GM12865 (cell line): ENCODE measurements around the gene TBC1D8.

Experiments
- DNase-seq: peaks from one replicate; pipeline ENCODE4 v3.0.0; 2010; ENCODE audit warnings: low read depth
- H3K4me3 ChIP-seq: 2 replicates; pipeline ENCODE4 v1.5.1; 2011; ENCODE audit warnings: mild to moderate bottlenecking, low read depth, low read length, control low read depth
- CTCF ChIP-seq: IDR thresholded peaks from 2 replicates; pipeline ENCODE4 v1.5.1; 2011; ENCODE audit warnings: low read length, control low read depth, low read depth, inconsistent platforms; ENCODE audit not compliant: insufficient read depth; ENCODE audit errors: missing control alignments

TBC1D8 gene

GRCh38 chr2:101037161-101037755 is 113.9 kb downstream of the TBC1D8 start:
- no peak for TF ChIP-seq CTCF
- no peak overlapping the region for H3K4me3 ChIP-seq
- no peak for DNase-seq

GRCh38 chr2:101036562-101036961 is 114.6 kb downstream of the TBC1D8 start:
- peak; percentile 45 for TF ChIP-seq CTCF
- peak; percentile 40 for DNase-seq
- H3K4me3 ChIP-seq = no peak overlapping the region

- no peak for DNase-seq
- no peak overlapping the region for H3K4me3 ChIP-seq
- TF ChIP-seq CTCF = no peak
Observed at GRCh38 chr2:101032084-101032776, 119.0 kb downstream of the TBC1D8 start.

GRCh38 chr2:101030866-101031554 is 120.2 kb downstream of the TBC1D8 start:
- no peak for DNase-seq
- H3K4me3 ChIP-seq = no peak overlapping the region
- no peak for TF ChIP-seq CTCF

GRCh38 chr2:101027852-101028251 is 123.3 kb downstream of the TBC1D8 start:
- no peak overlapping the region for H3K4me3 ChIP-seq
- no peak for DNase-seq
- TF ChIP-seq CTCF = no peak

- no peak for DNase-seq
- no peak for TF ChIP-seq CTCF
- no peak overlapping the region for H3K4me3 ChIP-seq
Observed at GRCh38 chr2:101026923-101027469, 124.2 kb downstream of the TBC1D8 start.
